SK-N-SH (cell line): ENCODE data around the gene POLR1H. TPM values are rescaled to one million over a fixed set of nuclear protein-coding genes. Genes with fewer than 3 reads are reported as not detected.

Source experiments
- CTCF ChIA-PET: fragments of 300-600, 350-600 bp; formaldehyde crosslinking; extraction: SDS; loops from one replicate; lab custom pipeline; 2021; lab: Yijun Ruan, JAX
- POLR2A ChIA-PET: fragments of 350-600 bp; sonication (Branson Sonifier 250); formaldehyde crosslinking; extraction: SDS; loops from one replicate; lab custom pipeline; 2020; ENCODE audit warnings: antibody characterized with exemption, inconsistent platforms; lab: Yijun Ruan, JAX
- DNase-seq: peaks from one replicate; pipeline ENCODE4 v3.0.0; 2012
- H2AFZ ChIP-seq: fragments of 200-600 bp; sonication (generic); 2 replicates; pipeline ENCODE4 v1.8.1; 2016; ENCODE audit warnings: antibody characterized with exemption, mild to moderate bottlenecking, low read depth
- H3F3A ChIP-seq: fragments of 200-600 bp; sonication (generic); replicated peaks from 2 replicates; pipeline ENCODE3; 2016; ENCODE audit warnings: antibody characterized with exemption, mild to moderate bottlenecking; ENCODE audit not compliant: insufficient read depth
- H3K27ac ChIP-seq, 2 experiments: fragments of 200-500 bp in 1 of 2; fragments of 200-600 bp in 1 of 2; sonication (Bioruptor generic) in 1 of 2; sonication (generic), shearing (Covaris generic) in 1 of 2; 2 replicates each; pipeline versions ENCODE4 v1.5.1 to v1.6.1; 2014 to 2016; ENCODE audit warnings: low read depth in 2 of 2, inconsistent platforms in 1 of 2, low read length in 1 of 2, mild to moderate bottlenecking in 1 of 2, mixed read lengths in 1 of 2
- H3K27me3 ChIP-seq: fragments of 200-600 bp; sonication (generic), shearing (Covaris generic); 2 replicates; pipeline ENCODE4 v1.6.1; 2016; ENCODE audit warnings: mixed run types; ENCODE audit not compliant: insufficient read depth
- H3K36me3 ChIP-seq, 2 experiments: fragments of 200-500 bp in 1 of 2; fragments of 200-600 bp in 1 of 2; sonication (Bioruptor generic) in 1 of 2; sonication (generic) in 1 of 2; replicated peaks in 1 of 2; 2 replicates each; pipeline versions ENCODE3 to v1.5.1; 2014 to 2016; ENCODE audit warnings: low read length in 1 of 2, mild to moderate bottlenecking in 1 of 2; ENCODE audit not compliant: insufficient read depth in 2 of 2, control insufficient read depth in 1 of 2
- H3K4me1 ChIP-seq, 2 experiments: fragments of 200-500 bp in 1 of 2; fragments of 200-600 bp in 1 of 2; sonication (Bioruptor generic) in 1 of 2; sonication (generic), shearing (Covaris generic) in 1 of 2; 2 replicates each; pipeline versions ENCODE4 v1.5.1 to v1.6.1; 2014 to 2016; ENCODE audit warnings: low read depth in 1 of 2, low read length in 1 of 2, mixed run types in 1 of 2; ENCODE audit not compliant: insufficient read depth in 2 of 2, control insufficient read depth in 1 of 2
- H3K4me2 ChIP-seq: fragments of 200-600 bp; sonication (generic), shearing (Covaris generic); 2 replicates; pipeline ENCODE4 v1.6.1; 2017; ENCODE audit warnings: mixed run types
- H3K4me3 ChIP-seq, 2 experiments: fragments of 200-500 bp in 1 of 2; fragments of 200-600 bp in 1 of 2; sonication (Bioruptor generic) in 1 of 2; sonication (generic), shearing (Covaris generic) in 1 of 2; 2 replicates each; pipeline versions ENCODE4 v1.5.1 to v1.8.1; 2014 to 2016; ENCODE audit warnings: low read depth in 2 of 2, inconsistent platforms in 1 of 2, low read length in 1 of 2, mild to moderate bottlenecking in 1 of 2, mixed read lengths in 1 of 2, moderate library complexity in 1 of 2
- H3K79me2 ChIP-seq: fragments of 200-600 bp; sonication (generic); 2 replicates; pipeline ENCODE4 v1.8.1; 2017; ENCODE audit warnings: mild to moderate bottlenecking; ENCODE audit not compliant: insufficient read depth
- H3K9ac ChIP-seq: fragments of 200-600 bp; sonication (generic); 2 replicates; pipeline ENCODE4 v1.6.1; 2017; ENCODE audit warnings: mixed run types
- H3K9me2 ChIP-seq: fragments of 200-600 bp; sonication (generic); 2 replicates; pipeline ENCODE4 v1.6.1; 2017; ENCODE audit warnings: mixed run types
- H3K9me3 ChIP-seq: fragments of 200-600 bp; sonication (generic); 2 replicates; pipeline ENCODE4 v1.6.1; 2017; ENCODE audit warnings: mixed run types, mild to moderate bottlenecking, moderate library complexity
- H4K20me1 ChIP-seq: fragments of 200-600 bp; sonication (generic); 2 replicates; pipeline ENCODE4 v1.6.1; 2017; ENCODE audit warnings: mild to moderate bottlenecking, mixed run types; ENCODE audit not compliant: insufficient read depth
- CHD2 ChIP-seq: fragments of 150-350 bp; IDR thresholded peaks from 2 replicates; pipeline ENCODE4 v1.6.1; 2018; ENCODE audit warnings: low read length; ENCODE audit not compliant: partially characterized antibody
- CTCF ChIP-seq: fragments of 200-600 bp; sonication (generic); IDR thresholded peaks from 2 replicates; pipeline ENCODE4 v1.6.1; 2017; ENCODE audit warnings: antibody characterized with exemption, mild to moderate bottlenecking, moderate library complexity
- EP300 ChIP-seq, 2 experiments: IDR thresholded peaks; 2 replicates each; pipeline versions ENCODE4 v1.4.0 to v1.6.1; 2012; ENCODE audit warnings: borderline replicate concordance in 1 of 2, low read depth in 1 of 2, low read length in 1 of 2
- FOSL2 ChIP-seq: IDR thresholded peaks from 2 replicates; pipeline ENCODE4 v1.4.0; 2012; ENCODE audit warnings: low read depth, mild to moderate bottlenecking, moderate library complexity, borderline replicate concordance
- FOXJ3 ChIP-seq: sonication (generic); formaldehyde crosslinking; IDR thresholded peaks from 2 replicates; pipeline ENCODE4 v1.5.1; 2020; ENCODE audit warnings: mild to moderate bottlenecking, missing genetic modification reagents
- IRF3 ChIP-seq: fragments of 150-350 bp; IDR thresholded peaks from 2 replicates; pipeline ENCODE4 v1.6.1; 2016; ENCODE audit warnings: mild to moderate bottlenecking, low read depth, low read length
- MAX ChIP-seq: IDR thresholded peaks from 2 replicates; pipeline ENCODE4 v1.4.0; 2012; ENCODE audit warnings: low read depth
- MEF2A ChIP-seq: IDR thresholded peaks from 2 replicates; pipeline ENCODE4 v1.4.0; 2012; ENCODE audit warnings: low read depth, borderline replicate concordance
- PBX3 ChIP-seq: IDR thresholded peaks from 2 replicates; pipeline ENCODE4; 2012
- RFX5 ChIP-seq: IDR thresholded peaks from 2 replicates; pipeline ENCODE4 v1.6.1; 2012; ENCODE audit warnings: mild to moderate bottlenecking, improper control_type of control experiment, low read length
- RXRA ChIP-seq: IDR thresholded peaks from 2 replicates; pipeline ENCODE4 v1.4.0; 2012; ENCODE audit warnings: low read depth, mild to moderate bottlenecking, borderline replicate concordance
- SIN3A ChIP-seq: IDR thresholded peaks from 2 replicates; pipeline ENCODE4 v1.6.1; 2012; ENCODE audit warnings: low read depth, mild to moderate bottlenecking, low read length, moderate library complexity, borderline replicate concordance
- TCF12 ChIP-seq: IDR thresholded peaks from 2 replicates; pipeline ENCODE4 v1.4.0; 2012
- ZBTB33 ChIP-seq: IDR thresholded peaks from 2 replicates; pipeline ENCODE4 v1.4.0; 2012; ENCODE audit warnings: low read depth, borderline replicate concordance
- WGBS: methylation state at CpG from one replicate; pipeline ENCODE4 v1.1.6; 2017; ENCODE audit warnings: low lambda C conversion rate; 5-methylcytosine and 5-hydroxymethylcytosine counted together
- polyA plus RNA-seq, 3 experiments: library from polyadenylated mRNA; depleted of rRNA; stranded (reverse); fragments of >200 nt; gene quantifications; 2 replicates each; pipeline ENCODE4 v1.2.3, GENCODE V29; 2012

POLR1H gene
- polyA plus RNA-seq, 1 of the 3 experiments (the other 2 are of a cell fraction) = 40.6 TPM

GRCh38 chr6:30062471-30063178, 1.6 kb downstream of the POLR1H start:
- peak overlapping the region; percentile 89 for H3K4me2 ChIP-seq
- no peaks in the 10 kb centered on the region for H3K9me2 ChIP-seq
- DNase-seq = no peak
- H3K36me3 ChIP-seq = peaks cover 17 to 23% of the 10 kb centered on the region in 2 experiments
- CTCF ChIA-PET = no interaction called here
- POLR2A ChIA-PET = interaction anchor here (0.7 kb wide), 1 partner anchor 1837 kb away, joined by 3 read pairs; no protein-coding TSS in a partner anchor
- peaks cover 11% of the 10 kb centered on the region for H3F3A ChIP-seq
- peak overlapping the region; percentile 71 to 77; a peak in 1 of 4 replicates for H3K27ac ChIP-seq
- peak overlapping the region; percentile 96 to 99; a peak in 2 of 4 replicates for H3K4me3 ChIP-seq
- WGBS = 82% methylated on average over 7 of the region's 7 CpGs
- peak overlapping the region; percentile 89; the same call in 1 of the 2 replicates for H3K9ac ChIP-seq
- H3K79me2 ChIP-seq = peaks cover 41% of the 10 kb centered on the region
- no peaks in the 10 kb centered on the region for H4K20me1 ChIP-seq
- no peaks in the 10 kb centered on the region for H3K27me3 ChIP-seq
- H3K4me1 ChIP-seq = peaks cover 6 to 18% of the 10 kb centered on the region in 2 experiments; a peak in 3 of 4 replicates
- no peaks in the 10 kb centered on the region for H3K9me3 ChIP-seq
- peak overlapping the region; percentile 98 for H2AFZ ChIP-seq
- TF ChIP-seq SIN3A (no peak), PBX3 (no peak), FOXJ3 (CRISPR knock-in tag) (no peak), MAX (no peak), CHD2 (no peak), CTCF (no peak), IRF3 (no peak), RXRA (no peak), TCF12 (no peak), ZBTB33 (no peak), EP300 (IDR thresholded peaks at IDR 0.05; ENCODE audit: borderline replicate concordance in 1 of 2, low read depth in 1 of 2, low read length in 1 of 2) (no peak), MEF2A (no peak), FOSL2 (no peak), RFX5 (no peak)
